Measurements from ENCODE around the gene ITSN1.
A peak's percentile ranks its signal among the peaks of the same experiment; 100 is the strongest.

The ITSN1 gene

DNA sequence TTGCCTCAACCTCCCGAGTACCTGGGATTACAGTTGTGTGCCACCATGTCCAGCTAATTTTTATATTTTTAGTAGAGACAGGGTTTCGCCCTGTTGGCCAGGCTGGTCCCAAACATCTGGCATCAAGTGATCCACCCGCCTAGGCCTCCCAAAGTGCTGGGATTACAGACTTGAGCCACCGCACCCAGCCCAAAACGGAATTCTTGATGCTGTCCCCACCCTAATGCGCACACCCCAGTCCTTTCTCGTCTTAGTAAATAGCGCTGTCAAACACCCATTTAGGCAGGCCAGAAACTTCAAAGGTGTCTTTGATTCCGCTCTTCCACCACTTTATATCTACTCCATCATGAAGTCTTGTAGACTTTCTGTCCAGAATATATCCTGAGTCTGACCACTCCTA is 35.1 kb downstream of the ITSN1 start:
- DNase-seq (ENCODE audit: low read depth) = no peak
- H3K4me3 ChIP-seq (ENCODE audit: control insufficient read depth, low read depth, low read length) = no peak overlapping the region
- TF ChIP-seq, protein P1, sequence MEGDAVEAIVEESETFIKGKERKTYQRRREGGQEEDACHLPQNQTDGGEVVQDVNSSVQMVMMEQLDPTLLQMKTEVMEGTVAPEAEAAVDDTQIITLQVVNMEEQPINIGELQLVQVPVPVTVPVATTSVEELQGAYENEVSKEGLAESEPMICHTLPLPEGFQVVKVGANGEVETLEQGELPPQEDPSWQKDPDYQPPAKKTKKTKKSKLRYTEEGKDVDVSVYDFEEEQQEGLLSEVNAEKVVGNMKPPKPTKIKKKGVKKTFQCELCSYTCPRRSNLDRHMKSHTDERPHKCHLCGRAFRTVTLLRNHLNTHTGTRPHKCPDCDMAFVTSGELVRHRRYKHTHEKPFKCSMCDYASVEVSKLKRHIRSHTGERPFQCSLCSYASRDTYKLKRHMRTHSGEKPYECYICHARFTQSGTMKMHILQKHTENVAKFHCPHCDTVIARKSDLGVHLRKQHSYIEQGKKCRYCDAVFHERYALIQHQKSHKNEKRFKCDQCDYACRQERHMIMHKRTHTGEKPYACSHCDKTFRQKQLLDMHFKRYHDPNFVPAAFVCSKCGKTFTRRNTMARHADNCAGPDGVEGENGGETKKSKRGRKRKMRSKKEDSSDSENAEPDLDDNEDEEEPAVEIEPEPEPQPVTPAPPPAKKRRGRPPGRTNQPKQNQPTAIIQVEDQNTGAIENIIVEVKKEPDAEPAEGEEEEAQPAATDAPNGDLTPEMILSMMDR (conservative IDR thresholded peaks at IDR 0.05; ENCODE audit: control insufficient read depth, insufficient read depth, low read depth, low read length) = no peak

- no peak overlapping the region for H3K4me3 ChIP-seq (ENCODE audit: control insufficient read depth, low read depth, low read length)
- TF ChIP-seq, protein P1 (conservative IDR thresholded peaks at IDR 0.05; ENCODE audit: control insufficient read depth, insufficient read depth, low read depth, low read length) = no peak
- no peak for DNase-seq (ENCODE audit: low read depth)
Measured at GRCh38 chr21:33680870-33681269, 38.6 kb downstream of the ITSN1 start.

- peak; percentile 92 for DNase-seq (ENCODE audit: low read depth)
Measured at GRCh38 chr21:33682992-33683627, 40.8 kb downstream of the ITSN1 start.

DNA sequence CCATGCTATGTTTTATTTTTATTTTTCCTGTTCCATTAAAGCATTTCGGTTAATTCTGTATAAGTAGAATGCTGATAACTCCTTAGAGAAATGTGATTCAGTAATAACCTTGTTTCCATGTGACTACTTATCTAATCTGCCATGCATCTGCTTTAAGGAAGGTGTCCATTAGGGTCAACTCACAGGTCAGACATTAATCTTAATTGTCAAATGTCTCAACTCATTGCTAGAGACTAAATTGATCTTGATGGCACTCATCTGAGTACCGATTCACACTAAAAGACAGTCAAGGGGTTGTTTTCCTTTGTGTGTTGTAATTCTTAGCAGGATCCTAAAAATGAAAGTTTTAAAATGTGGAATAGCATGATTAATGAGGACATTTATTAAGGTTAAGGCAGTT is 41.8 kb downstream of the ITSN1 start:
- TF ChIP-seq, protein P1 (conservative IDR thresholded peaks at IDR 0.05; ENCODE audit: control insufficient read depth, insufficient read depth, low read depth, low read length) = no peak
- DNase-seq (ENCODE audit: low read depth) = no peak
- no peak overlapping the region for H3K4me3 ChIP-seq (ENCODE audit: control insufficient read depth, low read depth, low read length)

More at GRCh38 chr21:33682992-33683627, 40.8 kb downstream of the ITSN1 start:
- no peak overlapping the region for H3K4me3 ChIP-seq (ENCODE audit: control insufficient read depth, low read depth, low read length)
- TF ChIP-seq, protein P1 (conservative IDR thresholded peaks at IDR 0.05; ENCODE audit: control insufficient read depth, insufficient read depth, low read depth, low read length) = no peak

GRCh38 chr21:33684923-33685560 is 42.7 kb downstream of the ITSN1 start:
- H3K4me3 ChIP-seq (ENCODE audit: control insufficient read depth, low read depth, low read length) = no peak overlapping the region
- no peak for DNase-seq (ENCODE audit: low read depth)
- TF ChIP-seq, protein P1 (conservative IDR thresholded peaks at IDR 0.05; ENCODE audit: control insufficient read depth, insufficient read depth, low read depth, low read length) = no peak

DNA sequence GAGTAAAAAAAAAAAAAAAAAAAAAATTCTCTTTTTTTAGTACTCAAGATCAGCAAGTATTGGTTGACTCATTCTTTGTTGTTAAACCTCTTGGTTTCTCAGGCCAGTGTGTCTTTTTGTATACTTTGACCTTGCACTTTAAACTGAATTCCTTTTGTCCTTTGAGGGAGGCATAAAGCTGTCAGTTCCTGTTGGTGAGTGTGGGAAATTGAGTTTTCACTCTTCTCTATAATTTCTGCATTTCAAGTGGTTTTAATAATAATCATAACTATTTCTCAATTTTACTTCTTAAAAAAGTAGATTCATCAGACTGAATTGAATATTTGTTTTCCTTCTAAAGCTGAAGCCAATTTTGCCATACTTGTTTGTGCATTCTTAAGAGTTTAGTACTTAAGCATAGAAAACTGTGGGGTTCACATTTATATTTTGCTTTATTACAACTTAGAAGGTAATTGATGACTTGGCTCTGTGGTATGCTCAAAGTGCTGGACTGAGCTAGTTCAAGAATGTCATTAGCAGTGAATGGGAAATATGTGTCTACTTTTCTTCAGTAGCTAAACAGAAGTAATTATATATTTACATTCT is 43.4 kb downstream of the ITSN1 start:
- H3K4me3 ChIP-seq (ENCODE audit: control insufficient read depth, low read depth, low read length) = no peak overlapping the region
- TF ChIP-seq, protein P1 (conservative IDR thresholded peaks at IDR 0.05; ENCODE audit: control insufficient read depth, insufficient read depth, low read depth, low read length) = no peak
- peak; percentile 78 for DNase-seq (ENCODE audit: low read depth)
